HG02571 (cell line): ENCODE measurements around the gene LSM8.
"Not testable (repeated sequence)": the region's sequence is repeated elsewhere in the genome, so short reads cannot be mapped to it uniquely, and the experiment has no call there.

ENCODE experiments used
- ATAC-seq: cut with Tn5 transposase; IDR thresholded peaks from one replicate; pipeline ENCODE4 v1.9.1; 2021; ENCODE audit warnings: mild to moderate bottlenecking, moderate library complexity; ENCODE audit not compliant: unreplicated experiment

The LSM8 gene

DNA sequence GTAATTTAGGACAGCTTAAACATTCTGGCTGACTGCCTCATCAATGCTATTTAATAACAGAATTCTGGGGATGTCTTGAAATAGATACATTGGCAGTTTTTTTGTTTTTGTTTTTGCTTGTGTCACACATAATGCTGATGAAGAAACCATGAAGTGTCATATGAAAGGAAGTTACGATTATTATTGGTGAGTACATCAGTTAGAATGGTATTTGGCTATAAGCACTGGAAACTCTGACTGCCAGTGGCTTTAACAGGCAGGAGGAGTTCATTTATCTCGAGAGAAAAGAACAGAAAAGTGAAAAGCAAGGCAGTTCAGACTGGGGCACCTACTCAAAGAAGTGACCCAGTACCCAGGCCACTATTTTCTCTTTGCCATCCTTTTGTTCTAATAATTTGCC lies 18.1 kb downstream of the LSM8 start:
- no peak for ATAC-seq

- peak; percentile 95 for ATAC-seq
These were observed 30.3 kb downstream of the LSM8 start for GRCh38 chr7:118214051-118214832.

DNA sequence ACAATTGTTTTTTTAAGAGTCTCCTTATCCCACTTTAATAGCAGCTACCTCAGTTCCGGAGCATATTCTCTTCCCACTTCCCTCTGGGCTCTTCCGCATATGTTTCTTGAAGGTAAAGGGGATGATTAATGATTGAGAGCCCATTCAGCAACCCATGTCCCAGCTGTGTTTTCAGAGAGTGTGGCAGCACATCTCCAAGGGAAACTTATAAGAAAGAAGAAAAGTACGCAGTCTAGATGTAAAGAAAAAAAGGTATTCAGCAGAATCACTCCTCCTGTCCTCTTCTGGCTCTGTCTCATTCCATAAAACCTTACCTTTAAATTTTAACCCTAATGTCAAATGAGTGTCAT lies 30.8 kb downstream of the LSM8 start:
- ATAC-seq = peak; percentile 5

DNA sequence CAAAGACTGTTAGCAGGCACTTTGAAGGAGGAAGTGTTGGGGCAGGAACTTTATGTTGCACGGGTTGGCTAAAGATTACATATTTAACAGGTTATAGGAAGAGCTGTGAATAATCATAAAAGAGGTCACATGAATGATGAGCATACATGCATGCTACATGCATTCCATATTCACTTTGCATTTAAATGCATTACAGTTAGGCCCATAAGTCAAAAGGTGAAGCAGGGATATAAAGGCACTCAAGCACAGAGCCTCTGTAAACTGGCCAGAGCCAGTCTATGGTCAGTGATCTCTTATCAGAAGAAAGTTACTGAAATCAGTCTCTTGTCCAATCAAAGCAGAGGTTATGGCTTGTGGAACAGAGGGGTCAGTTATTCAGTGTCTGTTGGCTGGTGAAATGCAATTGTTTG lies 33.3 kb downstream of the LSM8 start:
- ATAC-seq = no peak

DNA sequence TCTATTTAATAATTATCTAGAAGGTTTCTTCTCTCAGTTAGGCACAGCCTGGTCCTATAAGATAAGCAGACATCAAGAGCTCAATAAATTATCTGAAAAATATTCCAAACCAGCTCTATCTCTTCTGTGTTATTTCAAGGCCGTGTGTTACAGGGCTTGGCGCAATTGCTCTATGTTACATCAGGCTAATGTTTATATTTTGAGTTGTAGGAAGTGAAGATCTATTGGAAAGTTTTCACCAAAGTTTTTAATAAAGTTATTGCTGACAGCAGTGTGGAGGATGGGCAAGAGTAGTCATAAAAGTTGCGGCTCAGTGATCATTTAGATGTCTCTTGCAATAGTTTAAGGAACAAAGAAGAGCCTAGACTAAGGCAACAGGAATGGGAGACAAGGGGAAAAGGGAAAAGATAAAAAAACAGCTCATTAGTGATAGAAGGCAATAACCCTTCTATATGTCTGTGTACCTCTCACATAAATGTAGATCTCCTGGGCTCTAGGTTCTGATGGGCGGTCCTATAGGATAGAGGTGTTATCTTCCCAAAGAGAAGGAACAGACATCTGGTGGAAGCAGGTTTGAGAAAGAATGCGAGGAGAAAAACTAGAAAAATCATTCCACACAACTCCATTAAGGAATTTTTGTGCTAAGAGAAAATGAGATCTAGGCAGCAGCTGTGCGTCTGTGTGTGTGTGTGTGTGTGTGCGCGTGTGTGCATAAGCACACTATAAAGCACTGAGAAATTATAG lies 34.6 kb downstream of the LSM8 start:
- no peak for ATAC-seq

GRCh38 chr7:118219157-118219512 lies 35.2 kb downstream of the LSM8 start:
- ATAC-seq = no peak

DNA sequence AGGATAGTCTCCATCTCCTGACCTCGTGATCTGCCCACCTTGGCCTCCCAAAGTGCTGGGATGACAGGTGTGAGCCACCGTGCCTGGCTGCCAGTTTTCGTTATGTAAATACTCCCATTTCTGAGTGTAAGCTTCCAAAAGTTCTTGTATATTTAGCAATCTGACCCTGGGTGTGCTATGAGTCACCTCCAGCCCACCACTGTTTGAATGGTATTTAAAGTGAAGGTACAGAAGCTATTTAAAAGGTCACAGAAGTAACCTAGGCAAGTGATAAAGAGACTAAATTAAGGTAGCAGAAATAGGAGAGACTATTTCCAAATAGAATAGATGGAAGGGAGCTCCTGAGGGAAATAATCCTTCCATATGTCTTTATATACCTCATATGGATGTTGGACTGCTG lies 36.6 kb downstream of the LSM8 start:
- no peak for ATAC-seq

GRCh38 chr7:118222591-118222990 lies 38.6 kb downstream of the LSM8 start:
- ATAC-seq = no peak

- ATAC-seq = no peak
These were observed 40.6 kb downstream of the LSM8 start, which contains the start of gene ANKRD7 for GRCh38 chr7:118224521-118224920. Gene ANKRD7 (plus strand): TSS chr7:118224704. CDS start chr7:118224831, 127 bp downstream.

DNA sequence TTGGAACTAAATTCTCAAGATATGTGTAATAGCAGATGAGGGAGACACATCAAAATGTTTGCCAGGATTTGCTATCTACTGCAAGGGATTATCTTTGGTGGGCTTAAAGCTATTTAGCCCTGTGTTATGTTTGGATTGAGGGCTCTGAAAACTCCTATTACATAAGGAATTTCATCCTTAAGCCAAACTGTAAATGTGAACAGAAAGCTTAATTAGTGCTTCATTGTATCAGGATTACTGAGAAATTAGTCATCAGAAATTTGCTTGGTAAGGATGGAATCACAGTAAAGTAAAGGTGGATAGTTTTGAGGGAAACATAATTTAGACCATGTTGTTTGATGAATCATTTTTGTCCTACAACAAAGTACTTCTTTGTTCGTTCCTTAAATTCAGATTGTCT lies 48.9 kb downstream of the LSM8 start:
- ATAC-seq = no peak

GRCh38 chr7:118233799-118234198 lies 49.8 kb downstream of the LSM8 start:
- ATAC-seq = no peak

- no peak for ATAC-seq
These were observed 55.0 kb downstream of the LSM8 start for GRCh38 chr7:118239014-118239413.

DNA sequence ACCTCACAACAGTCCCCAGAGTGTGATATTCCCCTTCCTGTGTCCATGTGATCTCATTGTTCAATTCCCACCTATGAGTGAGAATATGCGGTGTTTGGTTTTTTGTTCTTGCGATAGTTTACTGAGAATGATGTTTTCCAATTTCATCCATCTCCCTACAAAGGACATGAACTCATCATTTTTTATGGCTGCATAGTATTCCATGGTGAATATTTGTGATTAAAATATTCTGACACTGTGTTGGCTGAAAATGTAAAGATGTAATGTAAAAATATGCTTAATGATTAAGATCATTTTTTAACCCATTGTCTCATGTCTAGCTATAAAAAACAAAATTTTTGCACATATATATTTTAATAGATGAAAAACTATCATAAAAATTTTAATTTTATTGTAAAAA lies 56.4 kb downstream of the LSM8 start:
- ATAC-seq = not testable (repeated sequence)
